Neuron (in vitro differentiated cells): ENCODE measurements around the gene MRRF.
"Not testable (repeated sequence)": the region's sequence is repeated elsewhere in the genome, so short reads cannot be mapped to it uniquely, and the experiment has no call there.

Experiments used
- H2AFZ ChIP-seq: one replicate; pipeline ENCODE4 v1.6.1; 2013; ENCODE audit warnings: low read depth, mild to moderate bottlenecking, inconsistent platforms, low read length, moderate library complexity
- H3K27me3 ChIP-seq: one replicate; pipeline ENCODE4 v1.6.1; 2013; ENCODE audit warnings: low read length; ENCODE audit not compliant: insufficient read depth
- H3K36me3 ChIP-seq: one replicate; pipeline ENCODE4 v1.6.1; 2013; ENCODE audit warnings: low read length; ENCODE audit not compliant: insufficient read depth
- H3K4me1 ChIP-seq: one replicate; pipeline ENCODE4 v1.6.1; 2013; ENCODE audit warnings: low read length; ENCODE audit not compliant: insufficient read depth
- H3K4me3 ChIP-seq: 2 replicates; pipeline ENCODE4 v1.5.1; 2013; ENCODE audit warnings: mild to moderate bottlenecking, low read length, moderate library complexity
- H3K9me3 ChIP-seq: one replicate; pipeline ENCODE4 v1.6.1; 2013; ENCODE audit warnings: low read length

The MRRF gene

GRCh38 chr9:122309861-122310260 lies 45.2 kb downstream of the MRRF start:
- Histone ChIP-seq H2AFZ (no peak overlapping the region), H3K4me3 (no peak overlapping the region), H3K4me1 (no peaks in the 10 kb centered on the region), H3K27me3 (no peaks in the 10 kb centered on the region), H3K36me3 (peaks cover 29% of the 10 kb centered on the region), H3K9me3 (no peaks in the 10 kb centered on the region)

- H3K4me1 ChIP-seq: no peaks in the 10 kb centered on the region
- no peak overlapping the region for H3K4me3 ChIP-seq
- H3K9me3 ChIP-seq: no peaks in the 10 kb centered on the region
- no peaks in the 10 kb centered on the region for H3K27me3 ChIP-seq
- no peak overlapping the region for H2AFZ ChIP-seq
- H3K36me3 ChIP-seq: peaks cover 32% of the 10 kb centered on the region
Measured at GRCh38 chr9:122314165-122314564, 49.5 kb downstream of the MRRF start.

DNA sequence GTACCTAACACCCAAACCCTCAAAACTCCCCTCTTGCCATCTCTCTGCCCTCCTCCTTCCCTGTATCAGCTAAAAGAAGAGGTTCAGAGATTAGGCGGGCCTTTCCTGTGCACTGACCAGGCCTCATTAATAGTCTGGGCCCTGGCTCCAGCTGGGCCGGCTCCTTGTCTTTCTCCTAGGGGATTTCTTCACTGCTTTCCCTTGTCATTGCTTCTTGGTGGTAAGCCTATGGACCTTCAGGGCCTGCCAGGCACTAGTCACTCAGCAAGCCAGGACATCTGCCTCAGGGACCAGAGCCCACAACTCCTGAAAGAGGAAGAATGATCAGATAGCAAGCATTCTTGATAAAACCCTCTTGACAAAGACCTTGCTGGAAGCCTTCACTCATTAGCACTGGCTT lies 50.9 kb downstream of the MRRF start:
- no peak overlapping the region for H2AFZ ChIP-seq
- peaks cover 32% of the 10 kb centered on the region for H3K36me3 ChIP-seq
- no peak overlapping the region for H3K4me3 ChIP-seq
- peaks cover 4% of the 10 kb centered on the region for H3K4me1 ChIP-seq
- H3K9me3 ChIP-seq: no peaks in the 10 kb centered on the region
- no peaks in the 10 kb centered on the region for H3K27me3 ChIP-seq

DNA sequence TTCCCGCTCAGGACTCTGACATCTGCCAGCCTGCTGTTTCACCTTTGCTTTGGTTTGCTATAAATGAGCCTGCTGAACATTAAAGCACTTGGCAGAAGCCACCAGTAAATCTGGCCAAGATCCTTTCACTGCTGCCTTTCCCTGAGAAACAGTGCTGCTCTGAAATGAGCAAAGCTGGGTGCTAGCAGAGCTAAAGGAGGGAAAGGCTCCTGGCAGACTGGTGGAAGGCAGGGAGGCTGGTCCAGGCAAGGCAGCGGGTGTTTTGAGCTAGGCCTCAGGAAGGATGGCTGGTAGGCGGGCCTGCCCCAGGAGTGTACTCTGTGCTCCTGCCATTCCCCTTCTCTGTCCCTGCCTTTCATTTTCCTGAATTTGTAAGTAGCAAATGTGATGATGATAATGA lies 53.6 kb downstream of the MRRF start:
- Histone ChIP-seq H3K36me3 (peaks cover 34% of the 10 kb centered on the region), H2AFZ (no peak overlapping the region), H3K9me3 (no peaks in the 10 kb centered on the region), H3K4me1 (peaks cover 4% of the 10 kb centered on the region), H3K4me3 (no peak overlapping the region), H3K27me3 (no peaks in the 10 kb centered on the region)

GRCh38 chr9:122320413-122320881 lies 55.8 kb downstream of the MRRF start:
- Histone ChIP-seq H3K9me3 (no peaks in the 10 kb centered on the region), H2AFZ (no peak overlapping the region), H3K4me1 (peaks cover 4% of the 10 kb centered on the region), H3K4me3 (no peak overlapping the region), H3K27me3 (no peaks in the 10 kb centered on the region), H3K36me3 (peaks cover 25% of the 10 kb centered on the region)

DNA sequence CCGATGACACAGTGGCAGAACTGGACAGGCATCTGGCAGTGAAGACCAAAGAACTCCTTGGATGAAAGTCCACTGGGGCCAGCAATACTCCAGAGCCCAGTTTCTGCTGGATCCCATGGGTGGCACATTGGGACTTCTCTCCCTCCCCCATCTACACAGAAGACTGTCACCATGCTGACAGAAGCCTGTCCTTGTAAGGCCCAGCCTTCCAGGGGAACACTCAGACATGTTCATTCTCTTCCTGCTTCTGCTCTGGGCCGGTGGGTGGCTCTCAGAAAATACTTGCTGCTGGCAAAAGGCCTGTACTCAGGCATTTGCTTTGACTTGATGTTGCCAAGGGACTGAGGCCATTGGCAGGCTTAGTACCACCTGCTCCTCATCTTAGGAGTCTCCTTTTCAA lies 57.9 kb downstream of the MRRF start:
- Histone ChIP-seq H3K27me3 (no peaks in the 10 kb centered on the region), H3K4me3 (no peak overlapping the region), H3K36me3 (peaks cover 22% of the 10 kb centered on the region), H2AFZ (no peak overlapping the region), H3K4me1 (peaks cover 4% of the 10 kb centered on the region), H3K9me3 (no peaks in the 10 kb centered on the region)

GRCh38 chr9:122324665-122325064 lies 60.0 kb downstream of the MRRF start:
- H3K36me3 ChIP-seq: peaks cover 20% of the 10 kb centered on the region
- not testable (repeated sequence) for H3K4me1 ChIP-seq, H3K9me3 ChIP-seq, H3K27me3 ChIP-seq, H3K4me3 ChIP-seq, H2AFZ ChIP-seq

DNA sequence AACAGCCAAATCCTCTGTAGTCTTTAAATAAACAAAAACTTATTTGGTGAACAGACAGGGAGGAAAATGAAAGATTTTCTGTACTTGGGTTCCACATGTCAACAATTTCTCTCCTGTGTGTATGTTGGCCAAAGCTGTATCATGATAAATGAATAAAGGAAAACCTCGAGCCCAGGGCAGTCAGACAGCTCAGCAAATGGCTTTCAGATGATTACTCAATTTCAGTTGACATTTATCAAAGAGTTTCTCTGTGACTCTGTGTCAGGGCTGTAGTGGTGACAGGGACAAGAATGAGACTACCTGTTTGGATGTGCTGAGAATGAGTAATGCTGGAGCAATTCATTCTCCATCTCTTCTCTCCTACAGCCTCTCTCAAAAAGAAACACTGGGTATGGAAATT lies 60.4 kb downstream of the MRRF start:
- H3K4me1 ChIP-seq: peaks cover 4% of the 10 kb centered on the region
- no peaks in the 10 kb centered on the region for H3K9me3 ChIP-seq
- peaks cover 20% of the 10 kb centered on the region for H3K36me3 ChIP-seq
- no peak overlapping the region for H3K4me3 ChIP-seq
- no peaks in the 10 kb centered on the region for H3K27me3 ChIP-seq
- H2AFZ ChIP-seq: no peak overlapping the region

- H3K4me1 ChIP-seq: no peaks in the 10 kb centered on the region
- H3K4me3 ChIP-seq: no peak overlapping the region
- no peaks in the 10 kb centered on the region for H3K9me3 ChIP-seq
- H2AFZ ChIP-seq: no peak overlapping the region
- no peaks in the 10 kb centered on the region for H3K27me3 ChIP-seq
- peaks cover 18% of the 10 kb centered on the region for H3K36me3 ChIP-seq
Measured at GRCh38 chr9:122327175-122327574, 62.5 kb downstream of the MRRF start.

- Histone ChIP-seq H2AFZ (no peak overlapping the region), H3K36me3 (no peaks in the 10 kb centered on the region), H3K4me1 (peaks cover 2% of the 10 kb centered on the region), H3K4me3 (no peak overlapping the region), H3K27me3 (no peaks in the 10 kb centered on the region), H3K9me3 (no peaks in the 10 kb centered on the region)
Measured at GRCh38 chr9:122329597-122329996, 64.9 kb downstream of the MRRF start.

DNA sequence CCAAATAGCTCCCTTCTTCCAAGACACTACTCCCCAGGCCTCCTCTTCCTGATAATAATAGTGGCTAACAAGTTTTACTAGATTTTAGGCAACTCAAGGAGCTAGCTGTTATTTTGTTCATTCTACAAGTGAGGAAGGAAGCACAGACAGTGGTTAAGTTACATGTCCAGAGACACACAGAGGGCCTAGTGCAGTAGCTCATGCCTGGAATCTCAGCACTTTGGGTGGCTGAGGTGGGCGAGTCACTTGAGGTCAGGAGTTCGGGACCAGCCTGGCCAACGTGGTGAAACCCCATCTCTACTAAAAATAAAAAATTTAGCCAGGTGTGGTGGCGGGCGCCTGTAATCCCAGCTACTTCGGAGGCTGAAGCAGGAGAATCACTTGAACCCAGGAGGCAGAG lies 65.8 kb downstream of the MRRF start:
- not testable (repeated sequence) for H3K36me3 ChIP-seq, H3K27me3 ChIP-seq, H3K4me3 ChIP-seq, H2AFZ ChIP-seq, H3K9me3 ChIP-seq, H3K4me1 ChIP-seq

GRCh38 chr9:122331523-122331927 lies 66.8 kb downstream of the MRRF start:
- no peak overlapping the region for H3K4me3 ChIP-seq
- no peaks in the 10 kb centered on the region for H3K36me3 ChIP-seq
- no peaks in the 10 kb centered on the region for H3K27me3 ChIP-seq
- no peaks in the 10 kb centered on the region for H3K9me3 ChIP-seq
- H3K4me1 ChIP-seq: peaks cover 2% of the 10 kb centered on the region
- no peak overlapping the region for H2AFZ ChIP-seq

DNA sequence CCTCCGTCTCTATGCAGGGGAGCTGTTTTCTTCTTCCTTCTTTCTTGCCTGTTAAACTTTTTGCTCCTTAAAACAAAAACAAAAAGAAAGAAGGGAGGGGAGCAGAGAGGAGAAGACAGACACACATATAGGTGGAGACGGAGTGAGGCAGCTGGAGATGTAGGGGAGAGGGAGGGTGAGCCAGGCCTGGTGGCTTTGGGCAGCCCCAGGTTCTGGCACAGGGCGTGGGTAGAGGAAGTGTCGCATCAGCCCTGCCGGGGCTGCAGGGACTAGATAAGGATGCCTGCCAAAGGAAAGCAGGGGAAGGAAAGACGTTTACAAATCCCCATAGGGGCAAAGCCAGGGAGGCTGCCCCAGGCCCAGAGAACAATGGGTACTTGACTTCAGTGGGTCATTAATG lies 67.4 kb downstream of the MRRF start:
- H3K4me1 ChIP-seq: peaks cover 2% of the 10 kb centered on the region
- H3K4me3 ChIP-seq: no peak overlapping the region
- H3K9me3 ChIP-seq: no peaks in the 10 kb centered on the region

DNA sequence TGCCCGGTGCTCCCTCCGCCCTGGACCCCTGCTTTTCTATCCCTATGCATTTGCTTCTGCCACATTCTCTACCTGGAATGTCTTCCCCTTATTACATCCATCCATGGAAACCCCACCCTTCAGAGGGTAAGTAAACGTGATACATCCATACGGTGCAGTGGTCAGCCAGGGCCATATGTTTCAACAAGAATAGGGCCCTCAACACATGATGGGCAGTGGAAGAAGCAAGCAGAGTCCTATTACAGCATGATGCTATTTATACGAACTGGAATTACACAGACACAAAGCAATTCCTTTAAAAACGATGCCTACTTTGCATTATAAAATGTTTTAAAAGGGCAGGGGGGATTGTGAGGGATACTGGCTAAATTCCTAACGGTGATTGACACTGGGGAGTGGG lies 68.0 kb downstream of the MRRF start:
- Histone ChIP-seq H3K27me3 (no peaks in the 10 kb centered on the region), H2AFZ (no peak overlapping the region), H3K4me3 (no peak overlapping the region), H3K4me1 (peaks cover 8% of the 10 kb centered on the region), H3K36me3 (no peaks in the 10 kb centered on the region), H3K9me3 (no peaks in the 10 kb centered on the region)

More for the DNA sequence above, 67.4 kb downstream of the MRRF start:
- no peaks in the 10 kb centered on the region for H3K36me3 ChIP-seq
- no peak overlapping the region for H2AFZ ChIP-seq
- no peaks in the 10 kb centered on the region for H3K27me3 ChIP-seq
